ENCODE measurements around the gene MLXIP.

DNA sequence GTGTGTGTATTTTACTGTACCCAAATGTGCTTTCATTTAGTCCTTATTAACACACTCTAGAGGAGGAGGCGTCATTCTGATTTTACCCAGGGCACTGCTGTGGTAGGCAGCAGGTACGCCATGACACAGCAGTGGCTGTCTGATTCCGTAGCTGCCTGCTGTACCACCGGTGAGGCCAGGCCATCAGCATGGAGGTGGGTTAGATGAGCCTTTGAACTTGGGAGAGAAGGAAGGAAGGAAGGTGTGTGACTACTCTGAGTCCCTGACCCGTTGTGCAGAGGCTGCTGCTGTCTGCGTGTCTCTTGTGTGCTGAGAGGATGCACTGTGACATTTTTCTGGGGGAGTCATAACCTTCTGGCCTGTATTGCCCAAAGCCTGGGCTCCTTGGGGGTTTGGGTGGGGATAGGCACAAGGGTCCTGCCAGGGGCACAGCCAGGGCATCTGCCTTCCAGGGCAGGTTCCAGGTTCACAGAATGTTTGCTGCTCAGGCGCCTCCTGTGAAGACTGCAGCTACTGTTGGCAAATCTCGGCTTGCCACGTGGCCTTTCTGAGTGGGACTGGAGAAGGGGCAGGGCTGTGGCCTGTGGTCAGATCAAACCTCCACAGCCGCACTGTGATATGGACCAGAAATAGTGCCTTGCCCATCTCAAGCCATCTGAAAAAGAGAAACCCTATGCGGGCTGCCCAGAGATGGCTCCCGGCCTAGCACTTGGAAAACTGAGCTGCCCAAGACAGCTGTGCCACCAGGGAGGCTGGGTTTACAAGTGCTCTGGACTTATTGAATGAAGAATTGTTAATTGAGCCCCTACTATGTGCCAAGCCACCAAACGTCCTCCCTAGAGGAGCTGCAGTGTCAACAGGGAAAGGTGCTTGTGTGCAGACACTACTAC lies 47.1 kb downstream of the MLXIP start:
- TF ChIP-seq, protein P1, sequence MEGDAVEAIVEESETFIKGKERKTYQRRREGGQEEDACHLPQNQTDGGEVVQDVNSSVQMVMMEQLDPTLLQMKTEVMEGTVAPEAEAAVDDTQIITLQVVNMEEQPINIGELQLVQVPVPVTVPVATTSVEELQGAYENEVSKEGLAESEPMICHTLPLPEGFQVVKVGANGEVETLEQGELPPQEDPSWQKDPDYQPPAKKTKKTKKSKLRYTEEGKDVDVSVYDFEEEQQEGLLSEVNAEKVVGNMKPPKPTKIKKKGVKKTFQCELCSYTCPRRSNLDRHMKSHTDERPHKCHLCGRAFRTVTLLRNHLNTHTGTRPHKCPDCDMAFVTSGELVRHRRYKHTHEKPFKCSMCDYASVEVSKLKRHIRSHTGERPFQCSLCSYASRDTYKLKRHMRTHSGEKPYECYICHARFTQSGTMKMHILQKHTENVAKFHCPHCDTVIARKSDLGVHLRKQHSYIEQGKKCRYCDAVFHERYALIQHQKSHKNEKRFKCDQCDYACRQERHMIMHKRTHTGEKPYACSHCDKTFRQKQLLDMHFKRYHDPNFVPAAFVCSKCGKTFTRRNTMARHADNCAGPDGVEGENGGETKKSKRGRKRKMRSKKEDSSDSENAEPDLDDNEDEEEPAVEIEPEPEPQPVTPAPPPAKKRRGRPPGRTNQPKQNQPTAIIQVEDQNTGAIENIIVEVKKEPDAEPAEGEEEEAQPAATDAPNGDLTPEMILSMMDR (conservative IDR thresholded peaks at IDR 0.05; ENCODE audit: low read length) = no peak
- TF ChIP-seq EZH2phosphoT487 (IDR thresholded peaks at IDR 0.05; ENCODE audit: borderline replicate concordance) = no peak

Measured in Loucy (cell line).